GM18517 (cell line): ENCODE data around the gene SPATA24.
"Not testable (repeated sequence)": the region's sequence is repeated elsewhere in the genome, so short reads cannot be mapped to it uniquely, and the experiment has no call there.

Experiments
- ATAC-seq: cut with Tn5 transposase; IDR thresholded peaks from one replicate; pipeline ENCODE4 v1.9.1; 2021; ENCODE audit warnings: mild to moderate bottlenecking, moderate library complexity; ENCODE audit not compliant: unreplicated experiment

Gene SPATA24

GRCh38 chr5:139417214-139417613 is 13.3 kb upstream of the SPATA24 start:
- ATAC-seq, result no peak

- ATAC-seq, result no peak
Observed at GRCh38 chr5:139416651-139417050, 12.8 kb upstream of the SPATA24 start.

- ATAC-seq, result no peak
Observed at GRCh38 chr5:139415869-139416268, 12.0 kb upstream of the SPATA24 start.

GRCh38 chr5:139415221-139415861 is 11.5 kb upstream of the SPATA24 start:
- no peak for ATAC-seq

- ATAC-seq, result no peak
Observed at GRCh38 chr5:139414581-139415130, 10.8 kb upstream of the SPATA24 start.

- no peak for ATAC-seq
Observed at GRCh38 chr5:139413963-139414362, 10.1 kb upstream of the SPATA24 start.

- ATAC-seq, result no peak
Observed at GRCh38 chr5:139413153-139413552, 9.3 kb upstream of the SPATA24 start.

GRCh38 chr5:139410993-139411828 is 7.3 kb upstream of the SPATA24 start:
- no peak for ATAC-seq

GRCh38 chr5:139410121-139410992 is 6.5 kb upstream of the SPATA24 start:
- ATAC-seq, result no peak

GRCh38 chr5:139409116-139409515 is 5.2 kb upstream of the SPATA24 start:
- ATAC-seq, result not testable (repeated sequence)

GRCh38 chr5:139408191-139408590 is 4.3 kb upstream of the SPATA24 start:
- ATAC-seq, result no peak

GRCh38 chr5:139407517-139407916 is 3.6 kb upstream of the SPATA24 start:
- ATAC-seq, result no peak

- ATAC-seq, result no peak
Observed at GRCh38 chr5:139406963-139407362, 3.1 kb upstream of the SPATA24 start.

GRCh38 chr5:139404484-139404840 is 573 bp upstream of the SPATA24 start:
- ATAC-seq, result no peak

- peak; percentile 1 for ATAC-seq
Observed at GRCh38 chr5:139403418-139403786, 487 bp downstream of the SPATA24 start.

- no peak for ATAC-seq
Observed at GRCh38 chr5:139402561-139403158, 1.2 kb downstream of the SPATA24 start.

GRCh38 chr5:139401546-139401945 is 2.3 kb downstream of the SPATA24 start:
- no peak for ATAC-seq

- no peak for ATAC-seq
Observed at GRCh38 chr5:139399501-139400121, 4.3 kb downstream of the SPATA24 start.

- ATAC-seq, result no peak
Observed at GRCh38 chr5:139397921-139398320, 6.0 kb downstream of the SPATA24 start.

GRCh38 chr5:139396691-139397090 is 7.2 kb downstream of the SPATA24 start:
- no peak for ATAC-seq
